Sigmoid colon (tissue), 7 donors: ENCODE measurements around the gene TULP1. TPM values are rescaled to one million over a fixed set of nuclear protein-coding genes. Genes with fewer than 3 reads are reported as not detected.

Source experiments
- DNase-seq: peaks from one replicate; pipeline ENCODE4 v3.0.0-alpha.2; 2019
- H3K27ac ChIP-seq, 4 donors: fragments of 200-600 bp; sonication (generic); one replicate each; pipeline ENCODE4 v1.5.1; 2016 to 2019; ENCODE audit warnings: mild to moderate bottlenecking in 1 of 4
- H3K27me3 ChIP-seq, 3 donors: fragments of 200-600 bp; sonication (generic); one replicate each; pipeline ENCODE4 v1.5.1; 2019; ENCODE audit warnings: mild to moderate bottlenecking in 1 of 3
- H3K36me3 ChIP-seq, 4 donors: fragments of 200-600 bp; sonication (generic); one replicate each; pipeline ENCODE4 v1.5.1; 2016 to 2019
- H3K4me1 ChIP-seq, 4 donors: fragments of 200-600 bp; sonication (generic); one replicate each; pipeline ENCODE4 v1.5.1; 2017 to 2019
- H3K4me3 ChIP-seq, 4 donors: fragments of 200-600 bp; sonication (generic); one replicate each; pipeline ENCODE4 v1.5.1; 2017 to 2019; ENCODE audit warnings: mild to moderate bottlenecking in 2 of 4, moderate library complexity in 1 of 4
- H3K9me3 ChIP-seq, 4 donors: fragments of 200-600 bp in 3 of 4; sonication (generic) in 3 of 4; one replicate each; pipeline versions ENCODE4 v1.5.1 to v1.6.1; 2013 to 2019
- EP300 ChIP-seq, 4 donors: sonication (generic); formaldehyde crosslinking; IDR thresholded peaks; one replicate each; pipeline ENCODE4 v1.6.1; 2017; ENCODE audit warnings: antibody characterized with exemption in 4 of 4
- POLR2A ChIP-seq, 2 donors: fragments of 450-650 bp; IDR thresholded peaks; one replicate each; pipeline ENCODE4 v1.6.1; 2016; ENCODE audit warnings: antibody characterized with exemption in 2 of 2, mild to moderate bottlenecking in 2 of 2, moderate library complexity in 2 of 2
- POLR2AphosphoS5 ChIP-seq, 4 donors: sonication (generic); formaldehyde crosslinking; IDR thresholded peaks; one replicate each; pipeline ENCODE4 v1.6.1; 2017; ENCODE audit warnings: antibody characterized with exemption in 4 of 4
- WGBS, 2 donors: extraction: QIAGEN DNeasy Blood & Tissue Kit; methylation state at CpG; one replicate each; pipeline ENCODE4 v1.1.7; 2013; 5-methylcytosine and 5-hydroxymethylcytosine counted together
- intact Hi-C: fragments of 100-400 bp; cut with DNase I; formaldehyde crosslinking; loops from one replicate; pipeline ENCODE4 v1.15.1; 2023
- polyA plus RNA-seq, 3 donors: library from polyadenylated mRNA; stranded (reverse); fragments of 200-250 nt; gene quantifications; one replicate each; pipeline ENCODE4 v1.2.3, GENCODE V29; 2013
- total RNA-seq, 4 donors: library from RNA; depleted of rRNA; stranded (reverse); fragments of >200 nt; gene quantifications; one replicate each; pipeline ENCODE4 v1.1.0, GENCODE V29; 2016
- TF ChIP-seq, protein P1 (sequence below), 4 experiments: fragments of 450-650 bp in 3 of 4; fragments of 200-600 bp in 1 of 4; IDR thresholded peaks; one replicate each; pipeline ENCODE4 v1.5.1; 2016 to 2019; ENCODE audit warnings: antibody characterized with exemption in 4 of 4, mild to moderate bottlenecking in 3 of 4, moderate library complexity in 2 of 4
- donor health status: healthy with polysubstance abuse.
- donor health status: Bipolar disorder and iron deficiency.
- donor health status: healthy.

TULP1 gene
- total and polyA plus RNA-seq, 7 donors = not detected

DNA sequence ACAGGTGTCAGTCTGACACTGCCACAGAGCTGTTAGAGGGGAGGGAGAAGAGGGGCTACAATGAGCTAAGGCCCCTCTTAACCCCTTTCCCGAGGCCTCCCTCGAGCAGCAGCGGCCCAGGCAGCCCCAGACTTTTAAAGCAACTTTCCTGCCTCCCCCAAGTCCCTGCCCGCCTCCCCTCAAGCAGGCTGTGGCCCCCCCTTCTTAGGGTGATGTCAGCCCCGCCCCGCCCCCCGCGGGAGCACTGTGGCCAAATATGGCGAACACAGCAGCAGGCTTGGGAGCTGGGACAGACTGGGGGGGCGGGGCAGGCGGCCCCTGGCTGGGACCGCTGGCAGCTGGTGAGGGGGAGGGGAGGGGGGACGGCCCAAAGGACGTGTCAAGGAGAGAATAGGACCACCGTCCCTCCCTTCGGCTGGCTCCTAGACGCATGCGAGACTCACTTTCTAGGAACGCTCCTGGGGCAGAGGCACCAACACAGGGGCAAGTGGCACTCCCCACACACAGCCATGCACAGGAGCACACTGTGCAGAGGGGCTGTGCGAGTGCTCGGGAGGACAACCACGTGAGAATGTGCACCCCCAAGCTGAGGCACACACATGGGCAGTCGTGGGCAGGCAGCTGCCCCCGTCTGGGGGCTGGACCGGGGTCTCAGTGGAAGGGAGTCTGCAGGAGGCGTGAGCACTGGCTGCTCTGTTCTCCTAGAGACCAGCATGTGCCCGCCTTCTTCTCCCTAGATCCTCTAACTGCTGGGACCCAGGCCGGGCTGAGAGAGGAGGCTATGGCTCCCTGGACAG lies 22.5 kb downstream of the TULP1 start:
- Histone ChIP-seq H3K4me3 (peak overlapping the region; percentile 19 to 99 (median 98)), H3K36me3 (peaks cover 0 to under 1% (median 0%) of the 10 kb centered on the region in 4 donors), H3K27ac (peak overlapping the region; percentile 100), H3K27me3 (no peaks in the 10 kb centered on the region), H3K9me3 (no peaks in the 10 kb centered on the region), H3K4me1 (peaks cover 0 to 100% (median 99%) of the 10 kb centered on the region in 4 donors)
- TF ChIP-seq, protein P1, sequence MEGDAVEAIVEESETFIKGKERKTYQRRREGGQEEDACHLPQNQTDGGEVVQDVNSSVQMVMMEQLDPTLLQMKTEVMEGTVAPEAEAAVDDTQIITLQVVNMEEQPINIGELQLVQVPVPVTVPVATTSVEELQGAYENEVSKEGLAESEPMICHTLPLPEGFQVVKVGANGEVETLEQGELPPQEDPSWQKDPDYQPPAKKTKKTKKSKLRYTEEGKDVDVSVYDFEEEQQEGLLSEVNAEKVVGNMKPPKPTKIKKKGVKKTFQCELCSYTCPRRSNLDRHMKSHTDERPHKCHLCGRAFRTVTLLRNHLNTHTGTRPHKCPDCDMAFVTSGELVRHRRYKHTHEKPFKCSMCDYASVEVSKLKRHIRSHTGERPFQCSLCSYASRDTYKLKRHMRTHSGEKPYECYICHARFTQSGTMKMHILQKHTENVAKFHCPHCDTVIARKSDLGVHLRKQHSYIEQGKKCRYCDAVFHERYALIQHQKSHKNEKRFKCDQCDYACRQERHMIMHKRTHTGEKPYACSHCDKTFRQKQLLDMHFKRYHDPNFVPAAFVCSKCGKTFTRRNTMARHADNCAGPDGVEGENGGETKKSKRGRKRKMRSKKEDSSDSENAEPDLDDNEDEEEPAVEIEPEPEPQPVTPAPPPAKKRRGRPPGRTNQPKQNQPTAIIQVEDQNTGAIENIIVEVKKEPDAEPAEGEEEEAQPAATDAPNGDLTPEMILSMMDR (IDR thresholded peaks at IDR 0.05) = no peak
- TF ChIP-seq EP300 (IDR thresholded peaks at IDR 0.05) (peak in 2 of 4 donors; percentile 74 to 75), POLR2A (IDR thresholded peaks at IDR 0.05) (peak; percentile 8 to 39), POLR2AphosphoS5 (IDR thresholded peaks at IDR 0.05) (peak; percentile 60 to 83 (median 72))
- 52 to 64% methylated on average over 28 of the region's 28 CpGs for WGBS, 2 donors
- intact Hi-C loops = loop anchor here (2.0 kb wide), 1 partner anchor 239 kb away; no protein-coding TSS in a partner anchor
- peak; percentile 98 for DNase-seq

DNA sequence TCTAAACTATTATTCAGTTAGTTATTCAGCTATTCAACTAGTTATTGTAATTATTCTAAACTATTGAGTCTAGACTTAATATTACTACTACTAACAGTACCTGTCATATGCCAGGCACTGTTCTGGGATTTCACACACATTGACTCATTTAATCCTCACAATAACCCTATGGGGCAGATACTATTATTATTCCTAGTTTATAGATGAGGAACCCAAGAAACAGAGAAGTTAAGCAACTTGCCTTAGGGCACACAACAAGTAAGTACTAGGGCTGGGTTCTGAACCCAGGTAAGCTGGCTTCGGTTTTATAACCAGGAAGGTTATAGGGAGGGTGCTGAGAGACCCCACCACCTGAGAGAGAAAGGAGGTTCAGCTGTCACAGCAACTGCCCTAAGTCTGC lies 23.6 kb downstream of the TULP1 start:
- peak overlapping the region; percentile 100 for H3K27ac ChIP-seq
- DNase-seq = no peak
- H3K36me3 ChIP-seq = peaks cover 0 to 11% (median 5%) of the 10 kb centered on the region in 4 donors
- H3K27me3 ChIP-seq = no peaks in the 10 kb centered on the region
- H3K9me3 ChIP-seq = no peaks in the 10 kb centered on the region
- H3K4me1 ChIP-seq = peaks cover 0 to 100% (median 98%) of the 10 kb centered on the region in 4 donors
- 72 to 82% methylated on average over 1 of the region's 1 CpG for whole genome bisulfite sequencing, 2 donors
- intact Hi-C loops = no loop called here
- H3K4me3 ChIP-seq = no peak overlapping the region
- TF ChIP-seq, protein P1 (IDR thresholded peaks at IDR 0.05) = no peak
- TF ChIP-seq EP300 (IDR thresholded peaks at IDR 0.05) (no peak), POLR2AphosphoS5 (IDR thresholded peaks at IDR 0.05) (no peak), POLR2A (IDR thresholded peaks at IDR 0.05) (no peak)

DNA sequence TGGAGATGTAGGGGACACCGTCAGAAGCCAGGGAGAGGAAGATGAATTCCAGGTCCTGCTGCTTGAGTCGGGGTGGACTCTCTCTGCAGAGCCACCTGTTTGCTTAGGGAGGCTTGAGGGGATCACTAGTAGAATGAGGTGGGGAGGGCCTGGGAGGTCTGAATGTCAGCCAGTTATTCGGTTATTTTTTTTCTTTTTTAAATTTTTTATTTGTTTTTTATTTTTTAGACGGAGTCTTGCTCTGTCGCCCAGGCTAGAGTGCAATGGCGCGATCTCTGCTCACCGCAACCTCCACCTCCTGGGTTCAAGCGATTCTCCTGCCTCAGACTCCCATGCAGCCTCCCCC lies 24.2 kb downstream of the TULP1 start:
- peak overlapping the region; percentile 100 for H3K27ac ChIP-seq
- 65 to 73% methylated on average over 9 of the region's 9 CpGs for WGBS, 2 donors
- intact Hi-C loops = no loop called here
- no peak overlapping the region for H3K4me3 ChIP-seq
- no peaks in the 10 kb centered on the region for H3K27me3 ChIP-seq
- no peak for DNase-seq
- no peak for TF ChIP-seq POLR2A (IDR thresholded peaks at IDR 0.05)
- TF ChIP-seq EP300 (IDR thresholded peaks at IDR 0.05) = no peak
- no peak for TF ChIP-seq POLR2AphosphoS5 (IDR thresholded peaks at IDR 0.05)
- TF ChIP-seq, protein P1 (IDR thresholded peaks at IDR 0.05) = no peak
- H3K4me1 ChIP-seq = peaks cover 0 to 100% (median 95%) of the 10 kb centered on the region in 4 donors
- H3K9me3 ChIP-seq = no peaks in the 10 kb centered on the region
- peaks cover 0 to 17% (median 10%) of the 10 kb centered on the region in 4 donors for H3K36me3 ChIP-seq

DNA sequence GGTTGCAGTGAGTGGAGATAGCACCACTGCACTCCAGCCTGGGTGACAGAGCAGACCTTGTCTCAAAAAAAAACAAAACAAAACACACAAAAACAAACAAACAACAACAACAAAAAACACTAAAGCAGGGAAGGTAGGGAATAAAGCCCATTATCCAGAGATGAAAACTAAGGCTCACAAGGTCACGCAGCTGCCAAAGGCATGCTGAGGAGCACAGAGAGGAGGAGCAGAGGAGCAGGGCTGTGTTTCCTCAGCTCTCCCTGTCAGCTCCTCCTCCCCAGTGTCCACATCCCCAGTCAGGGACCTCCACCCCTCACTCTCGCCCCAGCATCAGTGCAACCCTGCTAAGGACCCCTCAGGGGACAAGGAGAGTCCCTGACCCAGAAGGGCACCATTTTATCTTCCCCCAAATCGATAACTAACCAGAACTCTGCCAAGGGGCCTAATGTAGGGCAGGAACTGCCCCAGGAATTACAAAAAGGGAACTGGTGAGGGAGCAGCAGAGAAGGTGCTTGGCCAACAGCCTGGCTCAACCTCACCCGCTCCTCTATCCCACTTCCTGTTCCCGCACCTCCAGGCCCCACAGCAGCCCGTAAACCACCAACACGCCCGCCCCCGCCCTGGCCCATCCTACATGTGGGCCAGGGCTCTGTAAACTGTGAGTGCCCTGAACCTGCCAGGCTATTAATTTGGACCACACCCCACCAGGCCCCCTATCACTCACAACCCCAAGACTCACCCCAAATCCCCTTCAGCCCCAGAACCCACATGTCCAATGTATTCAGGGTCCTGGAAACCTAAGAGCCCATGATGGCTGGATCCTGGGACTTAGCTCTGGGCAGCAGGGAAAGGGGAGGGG lies 24.8 kb downstream of the TULP1 start:
- Histone ChIP-seq H3K27me3 (no peaks in the 10 kb centered on the region), H3K4me3 (peak overlapping the region in 1 of 4 donors; percentile 6), H3K4me1 (peaks cover 0 to 100% (median 92%) of the 10 kb centered on the region in 4 donors), H3K27ac (peak overlapping the region; percentile 100), H3K36me3 (peaks cover 0 to 23% (median 11%) of the 10 kb centered on the region in 4 donors), H3K9me3 (no peaks in the 10 kb centered on the region)
- DNase-seq = peak; percentile 90
- intact Hi-C loops = no loop called here
- 22 to 37% methylated on average over 9 of the region's 9 CpGs for WGBS, 2 donors
- TF ChIP-seq POLR2AphosphoS5 (IDR thresholded peaks at IDR 0.05) (peak in 3 of 4 donors; percentile 46 to 58 (median 50)), EP300 (IDR thresholded peaks at IDR 0.05) (no peak), POLR2A (IDR thresholded peaks at IDR 0.05) (peak in 1 of 2 donors; percentile 17)
- TF ChIP-seq, protein P1 (IDR thresholded peaks at IDR 0.05) = no peak
